Measurements from ENCODE around the gene SMYD3. TPM values are rescaled to one million over a fixed set of nuclear protein-coding genes. Genes with fewer than 3 reads are reported as not detected.

The SMYD3 gene
- total and polyA plus RNA-seq, 2 donors (not counting 3 experiments of a cell fraction or from before 2014, with no cell fraction given), result 16.0 to 32.1 TPM

DNA sequence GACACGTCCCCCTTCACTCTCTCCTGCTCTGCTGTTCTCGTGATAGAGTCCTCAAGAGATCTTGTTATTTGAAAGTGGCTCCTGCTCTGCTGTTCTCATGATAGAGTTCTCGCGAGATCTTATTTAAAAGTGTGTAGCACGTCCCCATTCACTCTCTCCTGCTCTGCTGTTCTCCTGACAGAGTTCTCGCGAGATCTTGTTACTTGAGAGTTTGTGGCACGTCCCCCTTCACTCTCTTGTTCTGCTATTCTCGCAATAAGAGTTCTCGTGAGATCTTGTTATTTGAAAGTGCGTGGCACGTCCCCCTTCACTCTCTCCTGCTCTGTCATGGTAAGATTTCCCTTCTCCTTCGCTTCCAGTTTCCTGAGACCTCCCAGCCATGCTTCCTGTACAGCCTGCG is 47.9 kb downstream of the SMYD3 start:
- BruUV-seq (replicated peaks), result no TSS peak
- Histone ChIP-seq H3K27me3 (ENCODE audit: control insufficient read depth in 2 of 2, insufficient read depth in 2 of 2, low read length in 2 of 2) (no peaks in the 10 kb centered on the region), H3K79me2 (ENCODE audit: control insufficient read depth, insufficient read depth, low read length) (no peaks in the 10 kb centered on the region), H3K4me1 (ENCODE audit: control insufficient read depth, extremely low read depth, insufficient read depth, low read length) (peaks cover 9% of the 10 kb centered on the region), H2AFZ (ENCODE audit: low read depth, low read length) (no peak overlapping the region), H3K4me3 (replicated peaks in 1 of 3; ENCODE audit: insufficient read depth in 1 of 3, low read depth in 1 of 3, low read length in 3 of 3) (no peak overlapping the region), H3K36me3 (ENCODE audit: control insufficient read depth in 2 of 2, extremely low read depth in 1 of 2, insufficient read depth in 2 of 2, low read length in 2 of 2) (no peaks in the 10 kb centered on the region), H3K4me2 (ENCODE audit: insufficient read depth, low read length) (no peak overlapping the region), H3K9me1 (replicated peaks; ENCODE audit: control insufficient read depth, extremely low read depth, insufficient read depth, low read length) (no peaks in the 10 kb centered on the region), H3K9ac (replicated peaks; ENCODE audit: extremely low read depth, insufficient read depth, low read length) (no peak overlapping the region), H3K27ac (ENCODE audit: insufficient read depth, low read depth, low read length) (no peak overlapping the region), H3K9me3 (replicated peaks; ENCODE audit: control insufficient read depth, insufficient read depth, low read length) (no peaks in the 10 kb centered on the region), H4K20me1 (replicated peaks; ENCODE audit: control insufficient read depth, extremely low read depth, insufficient read depth, low read length) (no peaks in the 10 kb centered on the region)
- POLR2A ChIA-PET, result no interaction called here
- dilution Hi-C loops (cut with MboI; ENCODE audit: extremely low pct_ligation_motif_present, low sequenced_read_pairs), result no loop called here
- intact Hi-C loops (cut with micrococcal nuclease), result no loop called here
- CTCF ChIA-PET, result interaction anchor here (0.6 kb wide), 1 partner anchor 802 kb away, joined by 3 read pairs; no protein-coding TSS in a partner anchor
- DNase-seq (ENCODE audit: low read depth, low spot score) (peak; percentile 34), FAIRE-seq (no peak)
- TF ChIP-seq MYC (IDR thresholded peaks at IDR 0.05; ENCODE audit: low read depth, low read length) (no peak), POLR2A (IDR thresholded peaks at IDR 0.05; ENCODE audit: low read depth, low read length) (no peak), FOS (IDR thresholded peaks at IDR 0.05; ENCODE audit: borderline replicate concordance, insufficient read depth, low read length) (no peak), EZH2 (IDR thresholded peaks at IDR 0.05; ENCODE audit: borderline replicate concordance, low read depth, low read length, severe bottlenecking) (no peak), POLR2AphosphoS5 (IDR thresholded peaks at IDR 0.05; ENCODE audit: insufficient read depth, low read depth, low read length) (no peak), JUN (IDR thresholded peaks at IDR 0.05; ENCODE audit: borderline replicate concordance, insufficient read depth, insufficient read length, low read depth) (no peak), GATA2 (IDR thresholded peaks at IDR 0.05; ENCODE audit: insufficient read depth, insufficient read length, low read depth, low read length) (no peak)
- TF ChIP-seq, protein P1, sequence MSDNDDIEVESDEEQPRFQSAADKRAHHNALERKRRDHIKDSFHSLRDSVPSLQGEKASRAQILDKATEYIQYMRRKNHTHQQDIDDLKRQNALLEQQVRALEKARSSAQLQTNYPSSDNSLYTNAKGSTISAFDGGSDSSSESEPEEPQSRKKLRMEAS (IDR thresholded peaks at IDR 0.05; ENCODE audit: insufficient read depth, insufficient read length), result no peak
- TF ChIP-seq, protein P2, sequence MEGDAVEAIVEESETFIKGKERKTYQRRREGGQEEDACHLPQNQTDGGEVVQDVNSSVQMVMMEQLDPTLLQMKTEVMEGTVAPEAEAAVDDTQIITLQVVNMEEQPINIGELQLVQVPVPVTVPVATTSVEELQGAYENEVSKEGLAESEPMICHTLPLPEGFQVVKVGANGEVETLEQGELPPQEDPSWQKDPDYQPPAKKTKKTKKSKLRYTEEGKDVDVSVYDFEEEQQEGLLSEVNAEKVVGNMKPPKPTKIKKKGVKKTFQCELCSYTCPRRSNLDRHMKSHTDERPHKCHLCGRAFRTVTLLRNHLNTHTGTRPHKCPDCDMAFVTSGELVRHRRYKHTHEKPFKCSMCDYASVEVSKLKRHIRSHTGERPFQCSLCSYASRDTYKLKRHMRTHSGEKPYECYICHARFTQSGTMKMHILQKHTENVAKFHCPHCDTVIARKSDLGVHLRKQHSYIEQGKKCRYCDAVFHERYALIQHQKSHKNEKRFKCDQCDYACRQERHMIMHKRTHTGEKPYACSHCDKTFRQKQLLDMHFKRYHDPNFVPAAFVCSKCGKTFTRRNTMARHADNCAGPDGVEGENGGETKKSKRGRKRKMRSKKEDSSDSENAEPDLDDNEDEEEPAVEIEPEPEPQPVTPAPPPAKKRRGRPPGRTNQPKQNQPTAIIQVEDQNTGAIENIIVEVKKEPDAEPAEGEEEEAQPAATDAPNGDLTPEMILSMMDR (IDR thresholded peaks at IDR 0.05; ENCODE audit: extremely low read depth in 1 of 2, insufficient read depth in 1 of 2, low read depth in 1 of 2, low read length in 2 of 2), result no peak
